GM19025 (cell line): Measurements from ENCODE around the gene RBM39.
"Not testable (repeated sequence)": the region's sequence is repeated elsewhere in the genome, so short reads cannot be mapped to it uniquely, and the experiment has no call there.

Source experiments
- ATAC-seq: cut with Tn5 transposase; IDR thresholded peaks from one replicate; pipeline ENCODE4 v1.9.1; 2021; ENCODE audit warnings: mild to moderate bottlenecking, low read depth, moderate library complexity; ENCODE audit not compliant: unreplicated experiment

The RBM39 gene

DNA sequence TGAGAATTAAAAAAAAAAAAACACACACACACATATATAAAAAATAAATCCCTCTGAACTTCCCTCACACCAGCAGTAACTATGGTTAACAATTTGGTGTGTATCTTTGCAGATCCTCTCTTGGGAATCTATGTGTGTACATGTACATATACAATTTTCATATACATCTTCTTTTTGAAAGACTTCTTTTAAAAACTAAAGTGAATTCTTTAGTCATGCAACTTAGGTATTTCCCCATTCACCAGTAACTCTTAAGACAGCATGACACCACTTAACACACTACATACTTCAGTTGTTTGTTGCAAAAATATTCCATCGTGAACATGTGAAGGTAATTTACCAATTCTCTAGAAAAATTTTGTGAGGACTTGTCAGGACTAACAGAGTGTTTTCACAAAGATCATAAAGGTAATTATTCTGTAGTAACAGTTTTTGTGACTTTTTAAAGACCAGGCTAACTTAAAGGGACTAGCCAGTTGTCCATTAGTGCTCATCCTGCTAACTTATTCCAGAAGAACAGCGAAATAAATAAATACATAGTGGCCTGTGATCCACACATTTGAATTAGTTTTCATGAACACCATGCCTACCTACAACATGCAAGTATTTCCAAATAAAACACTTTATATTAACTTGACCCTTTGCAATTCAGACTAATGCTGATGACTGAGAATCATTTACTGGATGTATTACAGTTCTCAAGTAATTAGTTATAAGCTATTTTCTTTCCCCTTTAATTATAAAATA, 12.1 kb downstream of the RBM39 start:
- no peak for ATAC-seq

DNA sequence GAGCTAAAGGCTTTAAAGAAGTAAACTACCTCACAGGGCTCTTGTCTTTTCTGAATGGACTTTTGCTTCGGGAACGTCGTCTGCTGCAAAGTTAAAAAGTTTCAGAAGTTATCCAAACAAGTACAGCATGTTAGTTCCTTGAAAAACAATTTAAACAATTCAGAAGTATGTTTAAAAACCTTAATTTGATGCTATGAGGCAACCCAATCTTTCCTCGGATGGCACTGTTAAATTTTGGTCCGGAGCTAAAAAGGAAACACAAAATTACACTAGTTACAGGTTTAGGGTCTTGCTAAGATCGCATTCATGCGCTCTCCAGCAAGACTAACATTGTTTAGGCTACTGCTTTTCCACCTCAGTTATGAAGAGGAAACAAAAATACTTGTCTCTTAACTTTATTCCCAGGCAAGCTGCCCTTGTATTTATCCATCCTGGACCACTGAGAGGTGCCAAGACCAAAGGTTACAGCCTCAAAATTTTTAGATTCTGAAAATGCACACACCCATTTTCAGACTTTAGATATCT, 12.7 kb downstream of the RBM39 start:
- ATAC-seq, result no peak

DNA sequence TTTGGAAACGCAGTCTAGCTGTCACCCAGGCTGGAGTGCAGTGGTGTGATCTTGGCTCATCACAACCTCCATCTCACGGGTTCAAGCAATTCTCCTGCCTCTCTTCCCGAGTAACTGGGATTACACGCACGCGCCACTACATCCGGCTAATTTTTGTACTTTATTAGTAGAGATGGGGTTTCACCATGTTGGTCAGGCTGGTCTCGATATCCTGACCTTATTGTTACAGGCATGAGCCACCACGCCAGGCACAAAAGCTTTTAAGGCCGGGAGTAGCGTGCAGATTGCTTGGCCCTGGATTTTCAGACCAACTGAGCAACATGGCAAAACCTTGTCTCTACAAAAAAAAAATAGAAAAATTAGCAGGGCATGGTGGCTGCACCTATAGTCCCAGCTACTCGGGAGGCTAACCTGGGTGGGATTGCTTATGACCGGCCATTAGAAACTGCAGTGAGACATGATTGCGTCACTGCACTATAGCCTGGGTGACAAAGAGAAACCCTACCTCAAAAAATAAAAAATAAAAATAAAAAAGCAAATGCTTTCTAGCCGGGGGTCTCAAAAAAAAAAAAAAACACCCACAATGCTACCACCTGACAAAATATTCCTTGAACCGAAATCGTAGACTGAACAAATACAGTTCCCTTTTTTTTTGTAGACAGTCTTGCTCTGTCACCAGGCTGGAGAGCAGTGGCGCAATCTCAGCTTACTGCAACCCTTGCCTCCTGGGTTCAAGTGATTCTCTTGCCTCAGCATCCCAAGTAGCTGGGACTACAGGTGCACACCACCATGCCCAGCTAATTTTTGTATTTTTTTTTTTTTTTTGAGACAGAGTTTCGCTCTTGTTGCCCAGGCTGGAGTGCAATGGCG, 15.0 kb downstream of the RBM39 start:
- no peak for ATAC-seq

DNA sequence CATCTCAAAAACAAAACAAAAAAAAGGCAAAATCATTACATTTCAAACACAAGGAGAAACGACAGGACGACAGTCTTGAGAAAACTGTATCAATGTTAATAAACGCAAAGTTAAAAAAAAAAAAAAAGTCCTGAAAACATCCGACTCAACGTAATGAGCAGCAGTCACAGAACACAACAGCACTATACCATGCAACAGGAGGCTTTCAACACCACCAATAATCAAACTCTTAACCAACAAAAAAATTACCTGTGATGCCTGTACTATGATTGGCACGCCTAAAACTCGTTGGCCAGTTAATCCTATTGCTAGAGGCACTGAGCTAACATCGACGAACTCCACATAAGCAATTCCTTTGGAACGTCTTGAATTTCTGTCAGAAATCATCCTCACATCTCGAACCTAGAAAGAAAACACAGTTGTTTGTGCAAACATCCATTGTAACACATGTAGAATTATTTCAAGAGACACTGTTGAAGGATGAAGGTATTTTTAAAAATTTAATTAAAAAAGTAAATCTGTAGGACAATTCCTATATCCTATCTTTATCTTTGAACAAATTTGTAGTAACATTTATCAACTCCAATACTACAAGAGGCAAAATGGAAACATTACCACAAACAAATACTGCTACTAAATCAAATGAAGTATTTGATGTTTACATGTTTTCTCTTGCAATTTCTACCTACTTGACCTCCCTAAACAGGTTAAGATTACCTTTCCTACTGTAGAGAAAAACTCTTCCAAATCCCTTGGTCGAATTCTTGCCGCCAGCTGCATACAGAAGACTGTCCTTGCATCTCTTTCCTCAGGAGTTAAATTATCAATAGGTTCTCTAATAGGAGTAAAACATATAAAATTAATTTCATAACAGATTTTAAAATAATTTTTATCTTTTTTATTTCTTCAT, 17.5 kb downstream of the RBM39 start:
- ATAC-seq, result no peak

DNA sequence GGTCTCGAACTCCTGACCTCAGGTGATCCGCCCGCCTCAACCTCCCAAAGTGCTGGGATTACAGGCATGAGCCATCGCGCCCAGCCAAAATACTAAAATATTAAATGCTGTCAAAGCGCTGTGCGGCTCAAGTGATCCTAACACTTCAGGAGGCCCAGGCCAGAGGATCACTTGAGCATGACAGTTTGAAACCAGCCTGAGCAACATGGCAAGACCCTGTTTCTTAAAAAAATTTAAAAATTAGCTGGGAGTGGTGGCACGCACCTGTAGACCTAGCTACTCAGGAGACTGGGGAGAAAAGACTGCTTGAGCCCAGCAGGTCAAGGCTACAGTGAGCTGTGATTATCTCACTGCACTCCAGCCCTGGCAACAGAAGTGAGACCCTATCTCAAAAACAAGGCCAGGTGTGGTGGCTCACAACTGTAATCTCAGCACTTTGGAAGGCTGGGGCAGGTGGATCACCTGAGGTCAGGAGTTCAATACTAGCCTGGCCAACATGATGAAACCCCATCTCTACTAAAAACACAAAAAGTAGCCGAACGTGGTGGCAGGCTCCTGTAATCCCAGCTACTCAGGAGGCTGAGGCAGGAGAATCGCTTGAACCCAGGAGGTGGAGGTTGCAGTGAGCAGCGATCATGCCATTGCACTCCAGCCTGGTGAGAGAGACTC, 18.3 kb downstream of the RBM39 start:
- ATAC-seq, result not testable (repeated sequence)

DNA sequence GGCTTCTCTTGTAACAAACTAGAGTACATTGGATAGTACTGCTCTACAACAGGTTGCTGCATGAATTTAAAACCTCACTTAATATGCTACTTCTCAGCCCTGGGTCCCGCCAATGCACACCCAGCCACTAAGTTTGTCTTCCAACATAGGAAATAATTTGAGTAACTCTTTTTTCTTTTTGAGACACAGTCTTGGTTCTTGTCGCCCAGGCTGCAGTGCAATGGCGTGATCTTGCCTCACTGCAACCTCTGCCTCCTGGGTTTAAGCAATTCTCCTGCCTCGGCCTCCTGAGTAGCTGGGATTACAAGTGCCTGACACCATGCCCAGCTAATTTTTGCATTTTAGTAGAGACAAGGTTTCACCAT, 18.8 kb downstream of the RBM39 start:
- ATAC-seq, result not testable (repeated sequence)

DNA sequence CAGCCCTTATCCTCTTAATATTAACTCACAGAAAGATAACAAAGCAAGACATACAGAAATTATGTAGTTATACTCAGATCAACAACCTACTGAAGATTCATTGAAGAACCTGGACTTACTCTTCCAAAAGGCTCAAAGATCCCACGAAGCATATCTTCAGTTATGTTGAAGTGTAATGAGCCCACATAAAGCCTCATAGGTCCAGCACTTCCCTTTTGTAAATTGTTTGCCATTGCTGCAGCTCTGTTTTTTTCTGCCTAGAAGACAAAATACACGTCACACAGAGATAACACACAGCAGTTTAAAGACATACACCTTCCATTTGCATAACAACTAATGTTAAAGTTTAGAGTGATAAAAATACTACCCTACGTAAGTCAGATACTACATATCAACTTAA, 20.4 kb downstream of the RBM39 start:
- no peak for ATAC-seq

DNA sequence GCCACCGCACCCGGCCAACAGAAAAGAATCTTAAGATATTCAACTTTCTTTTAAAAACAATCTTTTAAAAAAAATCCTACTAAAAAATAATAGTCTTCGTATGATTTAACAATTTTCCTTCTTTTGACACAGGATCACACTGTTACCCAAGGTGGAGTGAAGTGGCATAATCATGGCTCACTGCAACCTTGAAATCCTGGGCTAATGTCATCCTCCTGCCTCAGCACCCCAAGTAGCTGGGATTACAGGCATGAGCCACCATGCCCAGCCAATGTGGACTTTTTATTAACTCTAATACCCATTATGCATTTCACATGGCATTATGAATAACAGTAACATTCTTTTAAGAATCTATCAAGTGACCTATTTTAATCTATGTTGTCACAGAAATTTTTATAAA, 20.8 kb downstream of the RBM39 start:
- ATAC-seq, result no peak

DNA sequence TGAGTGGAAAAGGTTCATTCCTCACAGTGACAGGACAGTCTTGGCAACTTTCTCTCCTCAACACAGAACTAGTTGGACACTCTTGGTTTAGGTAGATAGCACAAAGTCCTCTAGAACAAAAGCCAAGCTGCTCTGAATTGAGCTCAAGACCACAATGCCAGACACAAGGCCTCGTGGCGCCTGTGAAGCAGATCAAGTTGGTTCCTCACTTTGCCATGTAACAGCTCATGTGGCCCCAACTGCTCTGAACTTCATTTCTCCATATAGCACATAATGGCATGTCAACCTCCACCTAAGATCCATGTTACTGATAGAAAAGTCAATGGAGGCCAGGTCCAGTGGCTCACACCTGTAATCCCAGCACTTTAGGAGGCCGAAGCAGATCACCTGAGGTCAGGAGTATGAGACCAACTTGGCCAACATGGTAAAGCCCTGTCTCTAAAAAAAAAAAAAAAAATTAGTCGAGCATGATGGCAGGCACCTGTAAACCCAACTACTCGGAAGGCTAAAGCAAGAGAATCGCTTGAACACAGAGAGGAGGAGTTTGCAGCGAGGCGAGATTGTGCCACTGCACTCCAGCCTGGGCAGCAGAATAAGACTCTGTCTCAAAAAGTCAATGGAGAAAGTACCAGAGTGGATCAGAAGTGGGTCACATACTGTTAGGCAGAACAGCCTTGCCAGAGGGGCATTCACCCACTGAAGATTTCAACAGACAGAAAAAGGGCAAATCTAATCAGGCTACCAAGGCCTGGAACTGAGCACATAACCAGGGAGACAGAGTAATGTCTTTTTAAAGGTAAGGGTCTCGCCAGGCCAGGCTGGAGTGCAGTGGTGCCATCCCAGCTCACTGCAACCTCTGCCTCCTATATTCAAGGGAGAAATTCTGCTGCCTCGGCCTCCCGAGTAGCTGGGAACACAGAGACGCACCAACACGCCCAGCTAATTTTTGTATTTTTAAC, 21.6 kb downstream of the RBM39 start:
- ATAC-seq, result no peak

DNA sequence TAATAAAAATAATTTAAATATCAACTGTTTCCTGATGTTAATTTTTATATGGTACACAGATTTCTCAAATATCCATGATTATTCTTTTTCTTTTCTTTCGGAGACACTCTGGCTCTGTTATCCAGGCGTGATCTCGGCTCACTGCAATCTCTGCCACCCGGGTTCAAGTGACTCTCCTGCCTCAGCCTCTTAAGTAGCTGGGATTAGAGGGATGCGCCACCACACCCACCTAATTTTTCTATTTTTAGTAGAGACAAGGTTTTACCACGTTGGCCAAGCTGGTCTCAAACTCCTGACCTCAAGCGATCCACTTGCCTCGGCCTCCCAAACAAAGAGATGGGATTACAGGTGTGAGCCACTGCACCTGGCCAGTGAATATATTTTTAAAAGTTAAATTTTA, 22.3 kb downstream of the RBM39 start:
- ATAC-seq, result no peak

DNA sequence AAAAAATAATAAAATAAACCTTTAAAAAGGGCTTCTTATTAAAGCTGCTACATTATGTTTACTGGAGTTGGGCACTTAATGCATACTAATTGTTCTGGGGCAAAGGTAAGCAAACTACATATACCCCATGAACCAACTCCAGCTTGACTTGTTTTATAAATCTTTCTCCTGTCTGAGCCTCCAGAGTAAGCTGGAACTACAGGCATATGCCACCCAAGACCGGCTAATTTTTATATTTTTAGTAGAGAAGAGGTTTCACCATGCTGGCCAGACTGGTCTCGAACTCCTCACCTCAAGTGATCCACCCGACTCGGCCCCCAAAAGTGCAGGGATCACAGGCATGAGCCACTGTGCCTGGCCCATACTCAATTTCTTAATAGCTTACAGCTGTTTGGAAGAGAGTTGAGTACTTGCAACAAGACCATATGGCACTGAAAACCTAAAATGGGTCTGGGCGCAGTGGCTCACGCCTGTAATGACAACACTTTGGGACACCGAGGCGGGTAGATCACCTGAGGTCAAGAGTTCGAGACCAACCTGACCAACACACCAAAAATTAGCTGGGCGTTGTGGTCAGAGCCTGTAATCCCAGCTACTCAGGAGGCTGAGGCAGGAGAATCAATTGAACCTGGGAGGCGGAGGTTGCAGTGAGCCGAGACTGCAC, 23.0 kb downstream of the RBM39 start:
- ATAC-seq, result no peak

DNA sequence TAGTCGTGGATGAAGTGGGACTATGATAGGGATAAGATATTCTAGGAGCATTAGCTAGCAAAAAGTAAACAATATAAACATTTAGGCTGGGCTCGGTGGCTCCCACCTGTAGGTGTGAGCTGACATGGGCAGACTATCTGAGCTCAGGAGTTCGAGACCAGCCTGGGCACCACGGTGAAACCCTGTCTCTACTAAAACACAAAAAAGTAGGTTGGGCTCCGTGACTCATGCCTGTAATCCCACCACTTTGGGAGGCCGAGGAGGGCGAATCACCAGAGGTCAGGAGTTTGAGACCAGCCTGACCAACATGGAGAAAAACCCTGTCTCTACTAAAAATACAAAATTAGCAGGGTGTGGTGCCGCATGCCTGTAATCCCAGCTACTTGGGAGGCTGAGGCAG, 23.7 kb downstream of the RBM39 start:
- not testable (repeated sequence) for ATAC-seq

DNA sequence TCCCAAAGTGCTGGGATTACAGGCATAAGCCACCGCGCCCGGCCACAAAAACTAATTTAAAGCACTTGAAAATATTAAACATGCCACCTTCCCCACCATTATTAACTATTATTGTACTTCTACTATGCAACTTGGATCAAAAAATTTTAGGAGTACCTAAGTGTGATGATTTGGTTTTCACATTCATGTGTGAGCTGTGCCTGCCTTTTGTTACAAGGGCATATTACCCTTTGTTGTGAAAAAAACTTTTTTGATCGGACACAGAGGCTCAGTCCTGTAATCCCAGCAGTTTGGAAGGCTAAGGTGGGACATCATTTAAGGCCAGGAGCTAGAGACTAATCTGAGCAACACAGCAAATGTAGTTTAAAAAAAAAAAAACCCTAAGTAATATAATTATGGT, 25.7 kb downstream of the RBM39 start:
- ATAC-seq, result no peak

DNA sequence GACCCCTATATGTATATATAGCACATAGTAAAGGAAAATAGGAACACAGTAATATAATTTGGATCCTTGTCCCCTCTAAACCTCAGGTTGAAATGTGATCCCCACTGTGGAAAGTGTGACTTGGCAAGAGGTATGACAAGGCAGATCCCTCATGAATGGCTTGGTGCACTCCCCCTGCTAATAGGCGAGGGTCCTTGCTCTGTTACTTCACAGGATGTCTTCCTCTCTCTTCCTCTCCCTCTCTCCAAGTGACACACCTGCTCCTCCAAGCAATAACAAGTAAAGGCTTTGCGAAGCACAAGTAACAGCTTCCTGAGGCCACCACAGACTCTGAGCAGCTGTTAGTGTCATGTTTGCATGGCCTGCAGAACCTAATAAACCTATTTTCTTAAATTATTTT, 26.4 kb downstream of the RBM39 start:
- no peak for ATAC-seq

DNA sequence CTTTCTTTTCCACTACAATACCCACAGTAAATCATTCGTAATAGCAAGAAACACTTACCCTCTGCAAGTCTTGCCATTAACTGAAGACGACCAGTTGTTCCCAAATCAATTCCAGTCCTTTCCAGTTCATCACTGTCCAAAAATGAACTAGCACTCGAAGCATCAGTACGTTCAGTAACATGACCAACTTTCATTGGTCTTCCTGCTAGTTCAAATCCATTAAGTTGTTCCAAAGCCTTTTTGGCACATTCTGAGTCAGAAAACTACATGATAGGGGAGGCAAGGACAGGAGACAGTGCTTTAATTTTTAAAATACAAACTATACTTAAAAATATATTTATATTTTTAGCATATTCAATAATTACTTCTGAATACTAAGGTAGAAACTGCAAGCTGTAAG, 27.9 kb downstream of the RBM39 start:
- ATAC-seq, result no peak

DNA sequence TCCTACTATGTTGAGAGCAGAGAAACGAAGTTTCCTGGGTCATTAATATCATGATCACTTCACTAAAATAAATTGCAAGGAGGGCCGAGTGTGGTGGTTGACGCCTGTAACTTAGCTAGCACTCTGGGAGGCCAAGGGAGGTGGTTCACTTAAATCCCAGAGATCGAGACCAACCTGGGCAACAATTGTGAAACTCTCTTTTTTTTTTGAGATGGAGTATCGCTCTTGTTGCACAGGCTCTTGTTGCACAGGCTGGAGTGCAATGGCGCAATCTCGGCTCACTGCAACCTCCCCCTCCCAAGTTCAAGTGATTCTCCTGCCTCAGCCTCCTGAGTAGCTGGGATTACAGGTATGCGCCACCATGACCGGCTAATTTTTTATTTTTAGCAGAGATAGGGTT, 28.9 kb downstream of the RBM39 start:
- not testable (repeated sequence) for ATAC-seq

DNA sequence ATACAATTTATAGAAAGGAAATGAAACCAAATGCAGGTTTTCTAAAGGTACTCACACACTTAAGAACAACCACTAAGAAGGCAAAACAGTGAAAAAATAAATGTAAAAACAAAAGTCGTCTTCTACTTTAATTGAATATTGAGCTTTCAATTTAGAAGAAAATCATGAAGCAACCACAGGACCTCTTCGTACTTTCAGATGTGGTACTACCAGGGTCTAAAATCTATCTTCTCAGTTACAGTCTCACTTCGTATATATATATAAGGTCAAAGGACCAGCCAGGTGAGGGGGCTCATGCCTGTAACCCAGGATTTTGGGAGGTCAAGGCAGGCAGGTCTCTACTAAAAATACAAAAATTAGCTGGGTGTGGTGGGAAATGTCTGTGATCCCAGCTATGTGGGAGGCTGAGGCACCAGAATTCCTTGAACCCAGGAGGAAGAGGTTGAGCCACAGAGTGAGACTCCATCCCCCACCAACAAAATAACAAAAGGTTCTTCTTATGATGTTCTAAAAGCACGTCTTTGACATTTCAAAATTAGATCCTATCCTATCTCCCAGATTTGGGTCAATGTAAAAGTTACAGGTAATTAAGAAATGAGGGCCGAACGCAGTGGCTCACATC, 30.4 kb downstream of the RBM39 start:
- no peak for ATAC-seq
